ENCODE data around the gene TEX54.
"Not testable (repeated sequence)": the region's sequence is repeated elsewhere in the genome, so short reads cannot be mapped to it uniquely, and the experiment has no call there.

The TEX54 gene

DNA sequence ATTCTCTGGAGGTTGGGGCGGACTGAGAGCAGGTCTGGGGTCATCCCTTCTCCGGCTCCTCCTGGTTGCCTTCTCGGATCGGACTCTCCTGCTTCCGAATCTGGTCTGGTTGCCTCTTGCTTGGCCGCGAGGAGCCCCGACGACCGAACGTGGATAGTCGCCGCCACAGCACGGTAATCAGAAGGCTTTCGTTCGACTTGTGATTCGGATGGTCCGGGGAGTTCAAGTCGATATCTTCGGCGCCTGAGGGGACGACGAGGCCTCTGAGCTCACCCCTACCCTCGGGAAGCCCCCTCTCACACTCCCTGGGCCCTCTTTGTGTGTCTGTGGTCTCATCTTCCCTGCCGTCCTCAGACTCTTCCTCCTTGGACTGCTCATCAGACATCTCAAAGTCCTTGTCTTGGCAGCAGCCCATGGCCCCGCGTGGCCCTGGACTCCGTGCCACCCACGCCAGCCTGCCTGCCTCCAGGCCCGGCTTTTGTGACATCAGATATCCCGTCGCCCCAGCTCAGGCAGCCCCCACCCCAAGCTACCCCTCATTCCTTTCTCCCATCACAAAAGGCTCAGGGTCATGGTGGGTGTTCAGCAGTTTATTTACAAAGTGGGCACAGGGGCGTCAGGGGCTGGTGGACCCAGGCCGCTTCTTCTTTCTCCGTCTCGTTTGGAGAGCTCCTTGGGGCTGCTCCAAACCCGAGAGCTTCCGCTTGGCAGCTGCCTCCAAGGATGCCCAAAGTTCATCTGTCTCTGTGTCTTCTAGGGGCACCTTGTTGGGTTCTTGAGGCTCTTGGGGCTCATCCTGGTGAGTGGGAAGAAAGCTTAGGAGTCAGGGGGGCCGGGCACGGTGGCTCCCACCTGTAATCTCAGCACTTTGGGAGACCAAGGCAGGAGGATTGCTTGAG lies at the start of gene TEX54:
Gene TEX54, minus strand, starts transcription at position 506 of the 899 bp plus-strand sequence.
- DNase-seq: no peak

DNA sequence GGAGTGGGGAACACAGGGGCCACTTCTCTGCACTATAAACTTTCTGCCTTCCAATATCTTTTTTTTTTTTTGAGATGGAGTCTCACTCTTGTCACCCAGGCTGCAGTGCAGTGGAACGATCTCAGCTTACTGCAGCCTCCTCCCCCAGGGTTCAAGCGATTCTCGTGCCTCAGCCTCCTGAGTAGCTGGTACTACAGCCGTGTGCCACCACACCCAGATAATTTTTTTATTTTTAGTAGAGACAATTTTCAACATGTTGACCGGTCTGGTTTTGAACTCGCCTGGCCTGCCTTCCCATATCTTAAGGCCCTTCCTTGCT lies 49.7 kb upstream of the TEX54 start:
- DNase-seq: no peak

DNA sequence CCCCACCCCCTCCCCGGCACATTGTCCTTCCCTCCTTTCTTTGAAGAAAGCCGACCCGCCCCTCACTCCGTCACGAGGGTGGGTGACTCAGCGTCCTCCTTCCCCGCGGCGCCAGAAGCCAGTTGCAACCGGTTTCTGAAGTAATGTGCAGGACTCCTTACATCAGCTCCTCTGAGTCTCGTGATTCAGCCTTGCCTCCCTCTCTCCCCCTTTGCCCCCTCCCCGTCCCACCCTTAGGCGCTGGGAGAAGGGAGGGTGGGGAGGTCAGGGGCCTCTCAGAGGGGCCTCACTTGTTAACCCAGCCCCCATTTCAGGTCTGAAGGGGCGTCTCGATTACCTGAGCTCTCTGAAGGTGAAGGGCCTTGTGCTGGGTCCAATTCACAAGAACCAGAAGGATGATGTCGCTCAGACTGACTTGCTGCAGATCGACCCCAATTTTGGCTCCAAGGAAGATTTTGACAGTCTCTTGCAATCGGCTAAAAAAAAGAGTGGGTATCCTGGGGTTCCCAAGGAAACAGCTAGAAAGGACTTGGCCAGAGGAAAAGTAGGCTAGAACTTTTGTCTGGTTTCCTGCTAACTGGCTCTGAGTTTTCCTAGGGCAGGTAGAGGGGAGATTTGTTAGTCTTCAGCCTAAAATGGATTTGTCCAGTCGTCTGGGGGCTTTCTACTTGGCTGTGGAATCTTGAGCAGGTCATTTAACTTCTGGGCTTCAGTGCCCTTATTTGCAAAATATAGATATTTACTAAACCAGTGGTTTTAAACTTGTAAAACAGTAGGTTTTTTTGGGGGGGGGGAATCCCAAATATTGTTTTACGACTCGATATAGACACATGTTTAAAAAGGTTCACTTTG lies 49.2 kb upstream of the TEX54 start:
- DNase-seq: peak; percentile 95

DNA sequence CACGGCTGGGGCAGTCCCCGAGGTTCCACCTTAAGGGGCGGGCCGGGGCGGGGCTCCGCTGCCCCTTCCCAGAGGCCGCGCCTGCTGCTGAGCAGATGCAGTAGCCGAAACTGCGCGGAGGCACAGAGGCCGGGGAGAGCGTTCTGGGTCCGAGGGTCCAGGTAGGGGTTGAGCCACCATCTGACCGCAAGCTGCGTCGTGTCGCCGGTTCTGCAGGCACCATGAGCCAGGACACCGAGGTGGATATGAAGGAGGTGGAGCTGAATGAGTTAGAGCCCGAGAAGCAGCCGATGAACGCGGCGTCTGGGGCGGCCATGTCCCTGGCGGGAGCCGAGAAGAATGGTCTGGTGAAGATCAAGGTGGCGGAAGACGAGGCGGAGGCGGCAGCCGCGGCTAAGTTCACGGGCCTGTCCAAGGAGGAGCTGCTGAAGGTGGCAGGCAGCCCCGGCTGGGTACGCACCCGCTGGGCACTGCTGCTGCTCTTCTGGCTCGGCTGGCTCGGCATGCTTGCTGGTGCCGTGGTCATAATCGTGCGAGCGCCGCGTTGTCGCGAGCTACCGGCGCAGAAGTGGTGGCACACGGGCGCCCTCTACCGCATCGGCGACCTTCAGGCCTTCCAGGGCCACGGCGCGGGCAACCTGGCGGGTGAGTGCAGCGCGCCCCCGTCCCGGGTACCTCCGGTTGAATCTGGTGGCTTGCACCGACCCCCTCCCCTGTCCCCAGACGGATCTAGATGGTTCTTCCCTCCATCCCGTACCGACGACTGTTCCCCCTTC lies 48.4 kb upstream of the TEX54 start, which contains the start of gene SLC3A2:
Gene SLC3A2, plus strand, starts transcription at position 94 of the 776 bp plus-strand sequence. Its CDS starts 128 bp downstream, at position 222.
- DNase-seq: peak; percentile 91

DNA sequence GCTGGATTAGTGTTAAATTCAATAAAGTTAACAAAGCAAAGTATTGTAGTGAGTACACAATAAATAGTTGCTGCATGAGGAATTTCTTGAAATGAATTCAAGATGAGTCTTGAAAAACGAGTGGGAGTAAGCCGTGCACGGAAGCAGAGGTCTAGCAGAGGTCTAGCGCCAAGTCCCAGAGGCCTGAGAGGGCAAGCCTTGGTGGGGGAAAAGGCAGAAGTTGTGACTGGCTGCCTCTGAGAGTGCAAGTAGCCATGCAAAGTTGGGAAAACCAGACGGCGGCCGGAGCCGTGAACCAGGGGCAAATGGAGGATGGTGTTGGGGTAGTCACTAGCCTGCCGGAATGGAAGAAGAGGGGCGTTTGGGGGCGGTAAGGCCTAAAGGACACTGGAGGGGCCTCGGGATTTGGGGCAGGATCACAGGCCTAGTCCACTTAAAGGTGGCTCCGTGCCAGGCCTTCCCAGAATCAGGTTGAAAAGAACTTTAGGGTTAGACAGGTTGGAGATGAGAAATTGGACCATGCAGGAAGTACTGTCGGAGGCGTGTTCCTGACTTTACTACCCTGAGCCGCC lies 47.7 kb upstream of the TEX54 start:
- no peak for DNase-seq

DNA sequence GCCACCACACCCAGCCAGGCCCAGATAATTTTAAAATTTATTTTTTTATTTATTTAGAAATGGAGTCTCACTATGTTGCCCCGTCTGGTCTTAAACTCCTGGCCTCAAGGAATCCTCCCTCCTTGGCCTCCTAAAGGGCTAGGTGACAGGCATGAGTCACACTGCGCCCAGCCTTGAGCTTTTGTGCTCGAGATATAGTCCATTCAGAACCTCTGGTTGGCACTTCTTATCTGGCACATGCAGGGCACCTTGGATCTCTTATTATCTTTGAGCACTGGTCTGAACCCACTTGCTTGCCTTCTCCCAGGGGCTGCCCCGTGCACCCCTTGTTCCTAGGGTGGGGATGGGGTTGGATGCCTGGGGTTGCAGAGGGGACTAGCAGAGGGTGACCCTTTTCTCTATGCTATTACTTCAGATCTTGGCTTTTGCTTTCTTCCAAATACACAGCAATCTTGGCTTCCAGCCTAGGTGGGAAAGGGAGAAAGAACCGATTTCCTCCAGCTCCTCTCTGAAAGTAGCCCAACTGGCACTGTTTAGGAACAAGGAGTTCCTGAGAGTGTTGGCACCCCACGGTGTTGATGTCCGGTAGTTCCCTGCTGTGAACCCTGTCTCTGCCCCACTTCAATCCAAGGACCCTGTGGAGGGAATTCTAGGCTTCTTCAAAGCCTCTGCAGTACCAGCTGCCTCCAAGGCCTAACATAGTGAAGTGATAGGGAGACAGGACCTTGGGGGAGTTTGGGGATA lies 46.8 kb upstream of the TEX54 start:
- DNase-seq: no peak

DNA sequence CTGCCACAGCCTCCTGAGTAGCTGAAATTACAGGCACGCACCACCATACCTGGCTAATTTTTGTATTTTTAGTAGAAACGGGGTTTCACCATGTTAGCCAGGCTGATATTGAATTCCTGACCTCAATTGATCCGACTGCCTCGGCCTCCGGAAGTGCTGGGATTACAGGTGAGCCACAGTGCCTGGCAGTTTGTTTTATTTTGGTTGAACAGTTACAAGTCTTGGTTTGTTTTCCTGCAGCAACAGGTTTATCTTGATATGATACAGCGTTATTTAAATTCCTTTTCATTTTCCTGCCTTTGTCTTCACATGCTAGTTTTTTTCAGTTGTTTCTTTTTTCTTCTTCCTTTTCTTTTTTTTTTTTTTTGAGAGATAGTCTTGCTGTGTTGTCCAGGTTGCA lies 44.1 kb upstream of the TEX54 start:
- no peak for DNase-seq

DNA sequence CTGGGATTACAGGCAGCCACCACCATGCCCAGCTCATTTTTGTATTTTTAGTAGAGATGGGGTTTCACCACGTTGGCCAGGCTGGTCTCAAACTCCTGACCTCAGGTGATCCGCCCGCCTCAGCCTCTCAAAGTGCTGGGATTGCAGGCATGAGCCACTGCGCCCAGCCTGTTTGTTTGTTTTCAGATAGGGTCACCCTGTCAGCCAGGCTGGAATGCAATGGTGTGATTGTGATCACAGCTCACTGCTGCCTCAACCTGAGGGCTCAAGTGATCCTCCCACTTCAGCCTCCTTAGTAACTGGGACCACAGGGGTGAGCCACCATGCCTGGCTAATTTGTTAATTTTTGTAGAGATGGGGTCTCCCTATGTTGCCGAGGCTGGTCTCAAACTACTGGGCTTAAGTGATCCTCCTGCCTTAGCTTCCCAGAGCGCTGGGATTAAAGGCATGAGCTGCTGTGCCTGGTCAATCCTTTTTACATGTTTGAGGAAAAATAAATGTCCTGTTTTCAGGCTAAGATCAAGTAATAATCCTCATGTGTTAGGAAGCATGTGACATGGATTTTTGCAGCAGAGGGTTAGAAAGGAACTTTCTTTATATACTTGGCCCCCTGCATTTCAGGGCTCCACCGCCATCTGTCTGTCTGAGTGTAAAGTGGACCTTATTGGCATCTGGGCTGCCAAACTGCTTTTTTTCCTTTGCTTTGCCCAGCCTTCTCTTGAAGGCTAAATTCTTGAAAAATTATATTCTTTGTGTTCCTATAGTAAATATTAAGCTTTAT lies 43.2 kb upstream of the TEX54 start:
- DNase-seq: no peak

DNA sequence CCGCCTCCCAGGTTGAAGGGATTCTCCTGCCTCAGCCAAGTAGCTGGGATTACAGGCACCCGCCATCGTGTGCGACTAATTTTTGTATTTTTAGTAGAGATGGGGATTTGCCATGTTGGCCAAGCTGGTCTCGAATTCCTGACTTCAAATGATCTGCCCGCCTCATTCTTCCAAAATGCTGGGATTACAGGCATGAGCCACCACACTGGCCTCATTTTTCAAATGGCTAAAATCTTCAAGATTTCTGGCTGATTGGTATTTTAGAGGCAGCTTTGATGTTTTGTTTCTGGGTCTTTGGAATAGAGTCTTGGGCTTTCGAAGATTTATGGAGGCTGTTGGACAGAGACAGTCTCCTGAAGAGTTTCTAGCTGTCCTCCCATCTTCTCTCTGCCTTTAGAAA lies 42.2 kb upstream of the TEX54 start:
- no peak for DNase-seq

DNA sequence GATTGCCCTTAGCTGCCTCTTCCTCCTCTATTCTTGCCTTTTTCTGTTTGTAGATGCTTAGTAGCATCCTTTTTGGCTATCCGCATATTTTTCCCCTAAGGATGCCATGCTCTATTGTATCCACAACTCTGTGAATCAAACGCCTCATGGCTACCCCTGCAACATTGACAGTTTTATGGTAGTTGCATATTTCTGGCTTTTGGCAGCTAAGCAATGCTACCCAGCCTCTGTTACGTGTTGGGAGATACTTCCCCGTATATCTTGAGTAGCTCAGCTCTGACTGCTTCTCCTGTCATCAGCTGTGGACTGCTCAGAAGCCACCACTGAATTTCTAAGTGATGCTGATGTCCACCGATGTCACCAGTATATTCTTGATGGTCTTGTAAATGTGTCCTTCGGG lies 33.0 kb upstream of the TEX54 start:
- no peak for DNase-seq

DNA sequence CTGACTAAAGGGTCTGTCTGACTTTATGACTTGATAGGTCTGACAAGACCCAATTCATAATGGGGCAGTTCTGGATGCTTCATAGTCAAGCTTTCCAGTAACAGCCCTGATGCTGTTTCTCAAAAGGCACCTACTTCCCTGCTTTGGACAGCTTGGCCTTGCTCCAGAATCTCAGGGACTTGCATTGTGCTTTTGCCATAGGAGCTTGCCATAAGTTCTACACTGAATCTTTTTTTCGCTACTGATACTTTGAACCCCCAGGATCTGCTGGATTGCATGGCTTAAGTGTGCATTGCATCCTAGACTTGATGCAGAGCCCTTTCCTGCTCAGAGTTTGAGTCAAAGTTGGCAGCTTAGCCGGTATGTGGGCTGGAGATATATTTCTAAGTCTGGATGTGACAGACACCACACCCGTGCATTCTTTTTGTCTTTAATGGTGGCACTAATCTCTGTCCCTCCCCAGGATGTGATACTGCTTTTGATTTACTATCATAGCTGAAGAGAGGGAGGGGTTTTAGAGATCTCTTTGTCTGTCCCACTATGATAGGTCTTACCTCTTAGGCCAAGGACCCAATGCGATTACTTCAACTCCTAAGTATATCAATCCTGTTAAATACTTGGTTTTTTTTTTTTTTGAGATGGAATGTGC lies 31.2 kb upstream of the TEX54 start:
- no peak for DNase-seq

DNA sequence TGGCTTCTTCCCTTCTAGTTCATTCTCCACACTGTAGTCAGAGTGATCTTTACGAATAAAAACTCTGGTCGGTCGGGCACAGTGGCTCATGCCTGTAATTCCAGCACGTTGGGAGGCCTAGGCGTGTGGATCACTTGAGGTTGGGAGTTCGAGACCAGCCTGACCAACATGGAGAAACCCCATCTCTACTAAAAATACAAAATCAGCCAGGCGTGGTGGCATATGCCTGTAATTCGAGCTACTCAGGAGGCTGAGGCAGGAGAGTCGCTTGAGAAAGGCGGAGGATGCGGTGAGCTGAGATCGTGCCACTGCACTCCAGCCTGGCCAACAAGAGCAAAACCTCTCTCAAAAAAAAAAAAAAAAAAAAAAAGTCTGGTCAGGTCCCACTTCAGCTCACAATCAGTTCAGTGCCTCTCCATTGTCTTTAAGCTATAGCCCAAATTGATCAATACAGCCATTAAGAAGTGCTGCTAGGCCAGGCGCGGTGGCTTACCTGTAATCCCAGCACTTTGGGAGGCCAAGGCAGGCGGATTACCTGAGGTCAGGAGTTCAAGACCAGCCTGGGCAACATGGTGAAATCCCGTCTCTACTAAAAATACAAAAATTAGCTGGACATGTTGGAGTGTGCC lies 29.0 kb upstream of the TEX54 start:
- DNase-seq: not testable (repeated sequence)

DNA sequence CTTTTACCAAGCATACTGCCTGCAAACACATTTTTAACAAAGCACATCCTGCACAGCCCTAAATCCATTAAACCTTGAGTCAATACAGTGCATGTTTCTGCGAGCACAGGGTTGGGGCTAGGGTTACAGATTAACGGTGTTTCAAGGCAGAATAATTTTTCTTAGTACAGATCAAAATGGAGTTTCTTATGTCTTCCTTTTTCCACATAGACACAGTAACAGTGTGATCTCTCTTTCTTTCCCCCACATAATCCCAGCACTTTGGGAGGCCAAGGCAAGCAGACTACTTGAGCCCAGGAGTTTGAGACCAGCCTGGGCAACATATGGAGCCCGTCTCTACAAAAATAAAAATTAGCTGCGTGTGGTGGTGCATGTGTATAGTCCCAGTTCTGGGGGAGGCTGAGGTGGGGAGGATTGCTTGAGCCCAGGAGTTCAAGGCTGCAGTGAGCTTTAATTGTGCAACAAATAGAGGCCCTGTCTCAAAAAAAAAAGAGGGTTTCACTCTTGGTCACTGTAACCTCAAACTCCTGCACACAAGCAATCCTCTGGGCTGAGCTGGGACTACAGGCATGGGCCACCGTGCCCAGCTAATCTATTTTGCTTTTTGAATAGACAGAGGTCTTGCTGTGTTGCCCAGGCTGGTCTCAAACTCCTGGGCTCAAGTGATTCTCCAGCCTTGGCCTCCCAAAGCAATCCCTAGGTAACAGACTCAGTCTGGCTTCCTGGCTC lies 28.4 kb upstream of the TEX54 start:
- no peak for DNase-seq

DNA sequence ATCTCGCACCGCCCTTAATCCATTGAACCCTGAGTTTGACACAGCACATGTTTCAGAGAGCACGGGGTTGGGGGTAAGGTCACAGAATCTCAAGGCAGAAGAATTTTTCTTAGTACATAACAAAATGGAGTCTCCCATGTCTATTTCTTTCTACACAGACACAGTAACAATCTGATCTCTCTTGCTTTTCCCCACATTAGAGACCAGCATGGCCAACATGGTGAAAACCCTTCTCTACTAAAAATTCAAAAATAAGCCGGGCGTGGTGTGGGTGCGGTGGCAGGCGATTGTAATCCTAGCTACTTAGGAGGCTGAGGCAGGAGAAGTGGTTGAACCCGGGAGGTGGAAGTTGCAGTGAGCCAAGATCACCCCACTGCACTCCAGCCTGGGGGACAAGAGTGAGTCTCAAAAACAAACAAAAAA lies 26.7 kb upstream of the TEX54 start:
- not testable (repeated sequence) for DNase-seq

DNA sequence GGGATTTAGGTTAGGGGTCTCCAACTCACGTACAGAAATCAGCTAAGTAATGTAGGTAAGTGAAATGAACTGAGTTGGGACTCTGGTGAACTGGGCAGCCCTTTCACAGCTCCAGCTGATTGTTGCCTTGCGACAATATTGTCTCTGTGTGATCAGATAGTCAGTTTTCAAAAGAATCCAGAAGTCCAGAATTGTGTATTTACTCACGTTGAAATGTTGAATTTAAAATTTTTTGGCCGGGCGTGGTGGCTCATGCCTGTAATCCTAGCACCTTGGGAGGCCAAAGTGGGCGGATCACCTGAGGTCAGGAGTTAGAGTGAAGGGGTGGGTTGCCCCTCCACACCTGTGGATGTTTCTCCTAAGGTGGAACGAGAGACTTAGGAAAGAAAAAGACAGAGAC lies 25.6 kb upstream of the TEX54 start:
- DNase-seq: no peak

DNA sequence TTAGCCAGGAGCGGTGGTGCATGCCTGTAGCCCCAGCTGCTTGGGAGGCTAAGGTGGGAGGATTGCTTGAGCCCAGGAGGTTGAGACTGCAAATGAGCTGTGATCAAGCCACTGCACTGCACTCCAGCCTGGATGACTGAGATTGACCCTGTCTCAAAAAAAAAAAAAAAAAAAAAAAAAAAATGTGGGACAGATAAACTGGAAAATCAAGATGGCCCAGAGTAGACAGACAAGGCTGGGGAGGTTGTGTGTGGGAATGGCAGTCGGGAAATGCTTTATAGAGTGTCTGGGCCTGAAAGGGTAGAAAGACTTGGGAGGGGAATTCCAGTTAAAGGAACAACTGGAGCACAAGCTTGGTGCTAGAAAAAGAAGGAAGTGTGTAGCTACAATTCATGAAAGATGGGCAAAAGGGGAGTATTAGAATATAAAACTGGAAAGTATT lies 24.9 kb upstream of the TEX54 start:
- no peak for DNase-seq

DNA sequence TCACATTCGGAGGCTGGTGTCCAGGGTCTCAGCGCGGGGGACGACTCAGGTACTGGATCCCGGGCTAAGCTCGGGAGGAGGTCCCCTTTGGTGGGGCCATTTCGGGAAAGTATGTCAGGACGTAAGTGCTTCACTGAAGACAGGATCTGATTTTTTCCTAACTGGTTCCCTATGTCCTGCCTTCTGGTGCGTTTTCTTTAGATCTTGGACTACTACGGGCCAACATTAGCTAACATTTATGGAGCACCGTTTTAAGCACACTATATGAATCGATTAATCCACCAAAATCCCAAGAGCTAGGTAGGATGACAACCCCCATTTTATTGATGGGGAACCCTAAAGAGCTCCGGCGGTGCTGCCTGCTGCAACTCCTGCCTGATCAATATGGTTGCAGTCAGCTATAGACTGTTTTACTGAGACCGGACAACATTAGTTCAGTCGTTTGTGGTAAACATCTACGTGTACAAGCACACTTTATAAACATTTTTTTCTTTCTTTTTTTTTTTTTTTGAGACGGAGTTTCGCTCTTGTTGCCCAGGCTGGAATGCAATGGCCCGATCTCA lies 23.8 kb upstream of the TEX54 start:
- no peak for DNase-seq

DNA sequence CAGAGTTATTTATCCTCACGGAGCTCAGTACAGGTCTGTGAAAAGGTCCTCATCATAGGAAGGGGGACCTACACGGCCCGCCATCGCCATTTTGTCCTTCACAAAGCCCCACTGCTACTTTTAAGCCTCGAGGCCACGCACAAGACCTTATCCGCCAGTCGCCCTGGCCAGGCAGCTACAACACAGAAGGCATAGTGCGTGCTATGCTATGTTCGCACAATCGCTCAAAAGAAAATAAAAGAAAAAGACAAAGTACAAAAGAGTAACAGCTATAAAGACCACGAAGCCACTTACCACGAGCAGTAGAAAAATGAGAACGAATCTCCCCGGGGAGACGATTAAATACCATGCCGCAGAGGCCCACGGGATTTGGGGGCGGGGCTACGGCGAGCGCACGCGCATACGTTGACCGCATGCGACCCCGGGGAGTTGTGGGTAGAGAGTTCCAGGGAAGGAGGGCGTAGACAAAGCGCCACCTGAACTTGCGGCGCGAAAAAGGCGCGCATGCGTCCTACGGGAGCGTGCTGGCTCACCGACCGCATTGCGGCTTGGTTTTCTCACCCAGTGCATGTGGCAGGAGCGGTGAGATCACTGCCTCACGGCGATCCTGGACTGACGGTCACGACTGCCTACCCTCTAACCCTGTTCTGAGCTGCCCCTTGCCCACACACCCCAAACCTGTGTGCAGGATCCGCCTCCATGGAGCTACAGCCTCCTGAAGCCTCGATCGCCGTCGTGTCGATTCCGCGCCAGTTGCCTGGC lies 23.1 kb upstream of the TEX54 start:
- peak; percentile 97 for DNase-seq

All from left hindlimb (tissue), 1 donor.